ENCODE data around the gene CNTNAP2.

DNA sequence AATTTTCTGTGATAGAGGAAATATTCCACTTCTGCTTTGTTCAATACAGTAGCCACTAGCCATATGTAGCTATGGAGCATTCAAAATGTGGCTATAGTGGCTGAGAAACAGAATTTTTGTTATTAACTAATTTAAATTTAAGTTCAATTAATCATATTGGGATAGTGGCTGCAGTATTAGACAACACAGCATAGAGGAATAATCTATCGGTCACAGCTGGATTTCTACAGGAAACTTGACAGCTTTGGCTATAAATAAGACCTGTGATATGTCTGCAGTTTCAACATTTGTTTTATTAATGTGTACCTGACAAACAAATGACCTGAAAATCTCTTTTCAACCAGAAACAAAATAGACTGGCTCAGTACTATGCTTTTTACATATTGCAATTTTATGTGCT, 953.2 kb downstream of the CNTNAP2 start:
- TF ChIP-seq POLR2A (IDR thresholded peaks at IDR 0.05) (no peak), EP300 (IDR thresholded peaks at IDR 0.05) (no peak)
- TF ChIP-seq, protein P1, sequence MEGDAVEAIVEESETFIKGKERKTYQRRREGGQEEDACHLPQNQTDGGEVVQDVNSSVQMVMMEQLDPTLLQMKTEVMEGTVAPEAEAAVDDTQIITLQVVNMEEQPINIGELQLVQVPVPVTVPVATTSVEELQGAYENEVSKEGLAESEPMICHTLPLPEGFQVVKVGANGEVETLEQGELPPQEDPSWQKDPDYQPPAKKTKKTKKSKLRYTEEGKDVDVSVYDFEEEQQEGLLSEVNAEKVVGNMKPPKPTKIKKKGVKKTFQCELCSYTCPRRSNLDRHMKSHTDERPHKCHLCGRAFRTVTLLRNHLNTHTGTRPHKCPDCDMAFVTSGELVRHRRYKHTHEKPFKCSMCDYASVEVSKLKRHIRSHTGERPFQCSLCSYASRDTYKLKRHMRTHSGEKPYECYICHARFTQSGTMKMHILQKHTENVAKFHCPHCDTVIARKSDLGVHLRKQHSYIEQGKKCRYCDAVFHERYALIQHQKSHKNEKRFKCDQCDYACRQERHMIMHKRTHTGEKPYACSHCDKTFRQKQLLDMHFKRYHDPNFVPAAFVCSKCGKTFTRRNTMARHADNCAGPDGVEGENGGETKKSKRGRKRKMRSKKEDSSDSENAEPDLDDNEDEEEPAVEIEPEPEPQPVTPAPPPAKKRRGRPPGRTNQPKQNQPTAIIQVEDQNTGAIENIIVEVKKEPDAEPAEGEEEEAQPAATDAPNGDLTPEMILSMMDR (IDR thresholded peaks at IDR 0.05): no peak

Data from tibial nerve (tissue), 4 donors.